ENCODE measurements around the gene RSL24D1. TPM values are rescaled to one million over a fixed set of nuclear protein-coding genes. Genes with fewer than 3 reads are reported as not detected.
A peak's percentile ranks its signal among the peaks of the same experiment; 100 is the strongest.

Gene RSL24D1
- total and polyA plus RNA-seq, 9 of the 15 experiments (the other 6 are each of a cell fraction or from before 2014, with no cell fraction given), result 133 to 324 (median 223) TPM

- TF ChIP-seq ZNF318 (IDR thresholded peaks at IDR 0.05; ENCODE audit: borderline replicate concordance in 1 of 2, low read depth in 1 of 2) (no peak), ZFP36 (IDR thresholded peaks at IDR 0.05; ENCODE audit: low read depth, low read length, partially characterized antibody) (peak; percentile 45), AFF1 (IDR thresholded peaks at IDR 0.05; ENCODE audit: low read depth in 1 of 2, partially characterized antibody in 2 of 2) (peak in 1 of 2 experiments; percentile 37), TRIM24 (IDR thresholded peaks at IDR 0.05) (peak; percentile 67 to 79), CBX3 (IDR thresholded peaks at IDR 0.05; ENCODE audit: borderline replicate concordance in 1 of 2, low read length in 2 of 2) (peak in 1 of 2 experiments; percentile 87; a peak in 2 of 3 replicates), MYNN (IDR thresholded peaks at IDR 0.05) (no peak), MYNN (CRISPR knock-in tag; IDR thresholded peaks at IDR 0.05) (no peak), CC2D1A (IDR thresholded peaks at IDR 0.05) (peak; percentile 89; the same call in 1 of the 2 replicates)
Measured at GRCh38 chr15:55198706-55199105, 2.0 kb upstream of the RSL24D1 start (continued).

All from K562 (cell line).